HG02588 (cell line): ENCODE results near the gene SLC16A5.
"Not testable (repeated sequence)": the region's sequence is repeated elsewhere in the genome, so short reads cannot be mapped to it uniquely, and the experiment has no call there.

Experiments
- ATAC-seq: cut with Tn5 transposase; IDR thresholded peaks from one replicate; pipeline ENCODE4 v1.9.1; 2021; ENCODE audit warnings: mild to moderate bottlenecking, moderate library complexity; ENCODE audit not compliant: unreplicated experiment

Gene SLC16A5

DNA sequence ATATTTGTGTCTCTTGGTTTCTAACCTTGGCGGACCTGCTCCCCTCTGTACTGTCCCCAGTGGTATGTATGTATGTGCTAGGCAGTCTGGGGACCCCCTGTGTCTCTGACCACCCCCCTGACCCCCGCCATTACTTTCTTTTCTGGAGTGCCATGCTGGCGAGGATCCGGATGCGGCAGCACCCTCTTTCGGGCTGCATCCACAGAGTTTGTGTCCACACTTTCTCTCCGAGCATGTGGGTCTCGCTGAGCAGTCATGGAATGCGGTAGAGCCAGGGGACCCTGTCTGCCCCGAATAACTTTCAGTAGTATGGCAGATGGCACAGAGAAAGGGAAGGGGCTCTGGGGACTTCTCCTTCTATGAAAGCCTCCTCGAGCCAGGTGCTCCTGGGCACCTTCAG lies 23.7 kb upstream of the SLC16A5 start:
- no peak for ATAC-seq

DNA sequence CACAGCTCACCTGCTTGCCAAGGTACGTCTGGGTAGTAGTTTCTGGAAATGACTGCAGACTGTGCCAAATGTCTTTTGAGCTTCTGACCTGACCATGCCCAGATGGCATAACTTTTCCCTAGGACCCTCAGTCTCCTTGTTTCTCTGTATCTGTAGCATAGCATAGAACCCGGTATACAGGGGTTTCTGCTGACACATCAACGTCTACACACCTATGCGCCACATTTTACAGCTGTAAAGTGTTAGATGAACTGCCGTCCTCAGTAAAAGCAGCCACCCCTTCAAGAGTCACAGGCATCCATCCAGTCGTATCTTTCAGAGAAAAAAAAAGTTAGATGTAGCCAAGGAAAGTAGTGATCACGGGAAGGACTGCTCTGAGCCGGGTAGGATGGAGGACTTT lies 23.3 kb upstream of the SLC16A5 start:
- ATAC-seq, result no peak

DNA sequence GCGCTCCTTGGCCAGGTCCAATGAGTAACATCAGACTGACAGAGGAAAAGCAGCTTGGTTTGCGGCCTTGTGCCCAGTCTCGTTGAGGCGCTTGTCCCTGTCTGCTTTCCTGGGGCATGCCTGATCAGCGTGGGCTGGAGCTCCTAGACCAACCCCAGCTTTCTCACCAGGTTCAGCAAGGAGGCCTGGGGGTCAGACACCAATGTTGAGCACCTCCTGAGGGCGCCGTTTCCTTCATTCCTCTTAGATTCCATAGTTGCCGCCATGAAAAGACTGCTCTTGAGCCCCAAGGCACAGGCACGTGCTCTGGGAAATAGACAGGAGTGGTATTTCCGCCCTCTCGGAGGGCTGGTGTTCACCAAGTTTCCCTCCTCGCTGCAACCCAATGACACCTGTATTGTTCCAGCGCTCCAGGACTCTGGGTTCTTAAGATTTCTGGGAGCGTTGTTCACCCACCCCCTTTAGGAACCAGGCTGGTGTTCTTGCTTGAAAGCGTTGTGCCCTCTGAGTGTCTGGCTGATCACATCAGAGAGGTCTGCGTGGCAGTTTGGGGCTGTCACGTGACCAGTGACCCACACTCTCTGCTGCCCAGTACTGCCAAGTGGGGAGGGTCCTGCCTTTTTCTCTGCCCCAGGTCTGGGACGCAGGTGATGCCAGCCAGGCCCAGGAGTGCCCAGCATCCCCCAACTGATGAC lies 22.7 kb upstream of the SLC16A5 start:
- no peak for ATAC-seq

DNA sequence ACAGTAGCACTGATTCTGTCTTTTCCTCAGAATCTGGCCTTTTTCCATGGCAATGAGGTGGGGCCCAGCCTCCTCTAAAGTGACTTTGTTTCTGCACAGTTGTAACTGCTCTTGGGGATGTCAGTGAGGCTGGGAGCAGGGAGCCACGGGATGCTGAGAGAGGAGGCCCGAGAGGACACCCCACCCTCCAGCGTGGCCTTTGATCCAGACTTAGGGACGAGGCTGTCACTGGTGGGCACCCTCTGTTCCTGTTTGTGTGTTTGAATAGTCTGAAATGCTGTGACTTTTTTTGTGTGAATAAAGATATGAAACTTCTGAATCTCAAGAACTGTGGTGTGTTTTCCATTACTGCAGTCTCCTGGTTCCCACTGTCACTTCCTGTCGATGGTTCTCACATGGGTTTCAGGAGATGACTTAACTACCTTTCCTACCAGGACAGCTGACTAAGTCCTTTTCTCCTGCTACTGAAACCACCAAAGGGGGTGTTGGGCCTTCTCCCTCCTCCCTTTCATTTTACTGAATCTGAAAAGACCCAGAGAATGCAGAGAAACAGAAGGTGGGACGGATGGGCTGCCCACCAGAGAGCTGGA lies 22.1 kb upstream of the SLC16A5 start:
- ATAC-seq, result no peak

DNA sequence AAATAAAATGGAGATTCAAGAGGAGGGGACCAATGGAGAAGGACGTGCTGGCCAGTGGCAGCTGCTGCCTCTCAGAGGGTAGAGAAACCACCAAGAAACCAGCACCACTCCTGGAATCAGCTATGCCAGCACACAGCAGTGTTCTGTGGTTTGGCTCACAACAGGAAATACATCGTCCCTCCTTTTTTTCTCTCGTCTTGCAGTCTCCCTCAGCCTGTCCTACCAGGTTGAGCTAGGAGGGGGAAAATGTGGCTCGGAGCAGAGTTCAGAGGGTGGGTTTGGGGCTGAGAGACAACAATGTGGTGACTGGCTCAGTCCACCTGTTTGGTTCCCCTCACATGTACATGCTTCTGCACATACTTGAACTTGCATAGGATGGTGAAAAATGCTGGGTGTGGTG lies 19.9 kb upstream of the SLC16A5 start:
- no peak for ATAC-seq

DNA sequence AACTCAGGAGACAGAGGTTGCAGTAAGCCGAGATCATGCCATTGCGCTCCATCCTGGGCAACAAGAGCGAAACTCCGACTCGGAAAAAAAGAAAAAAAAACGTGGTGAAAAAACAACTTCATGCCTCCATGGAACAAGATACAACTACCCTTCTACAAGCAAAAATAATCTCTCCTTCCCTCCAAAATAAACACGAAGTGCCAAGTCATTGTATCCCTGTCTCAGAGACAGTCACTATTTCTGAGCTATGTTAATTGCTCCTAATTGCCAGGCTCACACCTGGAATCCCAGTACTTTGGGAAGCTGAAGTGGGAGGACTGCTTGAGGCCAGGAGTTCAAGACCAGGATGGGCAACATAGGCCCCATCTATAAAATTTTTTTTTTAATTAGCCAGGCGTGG lies 19.0 kb upstream of the SLC16A5 start:
- ATAC-seq, result no peak

DNA sequence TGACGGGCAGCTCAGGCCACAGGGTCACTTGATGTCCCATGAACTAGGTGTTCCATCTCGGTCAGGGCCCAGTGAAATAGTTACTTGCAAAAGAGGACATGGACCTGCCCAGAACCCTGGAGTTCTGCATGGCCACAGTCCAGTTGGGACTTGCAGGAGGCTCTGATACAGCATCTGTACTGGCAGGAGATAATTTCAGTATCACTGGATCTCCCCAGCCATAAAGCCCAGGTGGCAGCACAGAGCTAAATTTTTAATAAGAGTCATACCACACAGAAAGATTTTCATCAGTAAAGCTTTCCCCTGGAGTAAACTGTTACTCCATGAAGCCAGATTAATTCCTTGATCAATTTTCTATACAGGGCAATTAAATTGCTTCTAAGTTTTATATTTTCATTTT lies 18.0 kb upstream of the SLC16A5 start:
- no peak for ATAC-seq

DNA sequence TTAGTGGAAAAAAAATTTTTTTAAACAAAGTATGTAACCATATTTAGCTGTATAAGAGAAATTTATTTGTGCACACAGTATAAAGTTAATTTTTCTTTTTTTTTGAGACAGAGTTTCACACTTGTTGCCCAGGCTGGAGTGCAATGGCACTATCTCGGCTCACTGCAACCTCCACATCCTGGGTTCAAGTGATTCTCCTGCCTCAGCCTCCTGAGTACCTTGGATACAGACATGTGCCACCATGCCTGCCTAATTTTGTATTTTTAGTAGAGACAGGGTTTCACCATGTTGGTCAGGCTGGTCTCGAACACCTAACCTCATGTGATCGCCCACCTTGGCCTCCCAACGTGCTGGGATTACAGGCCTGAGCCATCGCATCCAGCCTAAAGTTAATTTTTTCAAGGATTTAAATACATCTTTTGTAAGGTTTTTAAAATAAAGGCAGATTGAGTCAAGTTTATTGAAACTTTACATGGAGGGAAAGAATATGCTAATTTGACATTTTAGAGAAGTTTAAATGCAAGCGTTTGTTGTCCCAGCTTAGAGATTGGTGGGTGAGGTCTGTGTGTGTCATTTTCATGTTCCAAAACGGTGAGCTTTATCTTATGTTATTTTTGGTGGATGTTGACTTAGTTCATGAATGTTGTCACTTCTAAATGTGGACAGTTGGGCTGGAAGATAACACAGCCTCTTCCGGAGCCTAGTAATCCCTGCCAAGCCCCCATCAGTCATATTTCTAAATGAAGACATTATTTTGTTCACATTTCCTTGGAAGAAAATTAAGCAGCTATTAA lies 16.1 kb upstream of the SLC16A5 start:
- ATAC-seq, result not testable (repeated sequence)

DNA sequence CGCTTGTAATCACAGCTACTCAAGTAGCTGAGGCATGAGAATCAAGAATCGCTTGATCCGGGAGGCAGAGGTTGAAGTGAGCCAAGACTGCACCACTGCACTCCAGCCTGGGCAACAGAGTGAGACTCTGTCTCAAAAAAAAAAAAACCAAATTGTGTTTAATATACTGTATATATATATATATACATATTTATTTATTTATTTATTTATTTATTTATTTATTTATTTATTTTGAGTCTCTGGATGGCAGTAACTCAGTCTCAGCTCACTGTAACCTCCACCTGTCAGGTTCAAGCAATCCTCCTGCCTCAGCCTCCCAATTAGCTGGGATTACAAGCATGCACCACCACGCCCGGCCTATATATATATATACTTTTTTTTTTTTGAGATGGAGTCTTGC lies 14.8 kb upstream of the SLC16A5 start:
- ATAC-seq, result not testable (repeated sequence)

DNA sequence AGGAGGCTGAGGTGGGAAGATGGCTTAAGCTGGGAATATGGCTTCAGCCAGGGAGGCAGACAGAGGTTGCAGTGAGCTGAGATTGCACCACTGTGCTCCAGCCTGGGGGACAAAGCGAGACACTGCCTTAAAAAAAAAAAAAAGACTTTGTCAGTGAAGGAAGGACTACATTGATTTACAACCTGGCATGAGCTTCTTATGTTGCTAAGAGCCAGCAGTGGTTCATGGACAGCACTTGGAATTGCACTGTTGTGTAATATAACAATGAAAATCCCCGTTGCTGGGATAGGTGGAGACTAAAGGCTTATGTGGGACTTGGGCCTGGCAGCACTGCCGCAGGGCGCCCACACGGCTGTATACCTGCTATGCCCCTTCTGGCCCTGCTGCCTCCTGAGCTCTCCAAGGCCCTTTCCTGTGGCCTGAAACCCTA lies 14.1 kb upstream of the SLC16A5 start:
- ATAC-seq, result no peak

DNA sequence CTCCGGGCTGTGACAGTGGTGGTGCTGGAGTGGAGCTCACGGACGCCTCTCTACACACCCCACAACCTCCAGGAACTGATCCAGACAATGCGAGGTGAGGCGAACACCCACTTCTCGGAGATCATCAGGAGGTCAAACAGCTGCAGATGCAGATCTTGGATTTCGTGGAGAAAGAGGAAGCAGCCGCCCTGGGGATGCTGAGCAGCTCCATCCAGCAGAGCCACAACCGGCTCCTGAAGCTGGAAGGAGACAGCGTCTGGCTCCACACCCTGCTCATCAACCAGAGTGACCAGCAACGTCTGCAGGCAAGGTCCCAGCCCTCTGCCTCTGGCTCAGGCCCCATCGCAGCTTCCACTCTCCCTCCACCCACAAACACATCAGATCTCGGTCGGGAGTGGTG lies 13.2 kb upstream of the SLC16A5 start:
- no peak for ATAC-seq

DNA sequence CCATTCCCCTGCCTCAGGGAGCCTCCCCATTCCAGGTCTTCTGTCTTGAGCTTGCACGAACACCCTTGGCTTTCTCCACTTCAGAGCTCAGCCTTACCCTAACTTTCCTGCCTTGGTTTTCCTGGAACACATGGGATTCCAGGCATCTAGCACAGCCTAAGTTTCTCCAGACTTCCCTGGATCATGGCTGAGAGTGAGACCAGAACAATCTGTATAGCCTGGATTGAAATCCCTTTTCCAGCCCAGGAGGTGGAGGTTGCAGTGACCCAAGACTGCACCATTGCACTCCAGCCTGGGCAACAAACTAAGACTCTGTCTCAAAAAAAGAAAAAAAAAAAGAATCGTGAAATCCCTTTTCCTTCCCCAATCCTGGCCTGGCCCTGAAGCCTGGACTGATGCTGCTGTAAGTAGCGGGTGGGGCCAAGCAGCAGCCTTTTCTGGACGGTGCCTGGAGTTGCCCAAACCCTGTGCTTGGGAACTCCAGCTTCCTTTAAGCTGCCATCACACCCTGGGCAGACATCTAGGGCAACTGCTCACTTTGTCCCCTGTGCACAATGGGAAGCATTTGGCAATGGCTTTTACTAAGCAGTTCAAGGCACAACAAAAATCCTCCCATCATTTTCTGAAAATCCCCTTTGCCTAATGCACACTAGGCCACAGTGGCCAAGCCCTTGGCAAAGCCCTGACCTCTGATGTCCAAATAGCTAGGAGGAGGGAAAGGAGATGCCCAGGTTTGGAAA lies 12.0 kb upstream of the SLC16A5 start:
- ATAC-seq, result no peak

DNA sequence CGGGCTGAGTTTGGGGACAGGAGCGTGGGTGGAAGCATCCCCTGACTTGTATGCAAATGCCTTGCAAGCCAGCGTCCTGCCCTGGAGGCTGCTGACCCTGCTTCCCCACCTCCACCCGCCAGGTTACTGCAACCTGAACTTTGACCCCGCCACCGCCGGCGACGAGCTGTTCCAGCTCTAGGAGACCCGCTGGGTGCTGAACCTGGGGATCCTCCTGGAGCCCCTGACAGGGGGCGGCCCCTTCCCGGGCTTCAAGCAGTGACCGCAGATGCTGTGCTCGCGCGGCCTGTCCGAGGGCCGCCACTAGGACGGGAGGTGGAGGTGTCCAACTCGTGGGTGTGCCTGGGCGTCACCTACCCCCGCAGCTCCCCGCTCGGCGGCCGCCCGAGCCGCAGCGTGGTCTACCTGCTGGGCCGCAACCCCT lies 10.7 kb upstream of the SLC16A5 start:
- no peak for ATAC-seq

DNA sequence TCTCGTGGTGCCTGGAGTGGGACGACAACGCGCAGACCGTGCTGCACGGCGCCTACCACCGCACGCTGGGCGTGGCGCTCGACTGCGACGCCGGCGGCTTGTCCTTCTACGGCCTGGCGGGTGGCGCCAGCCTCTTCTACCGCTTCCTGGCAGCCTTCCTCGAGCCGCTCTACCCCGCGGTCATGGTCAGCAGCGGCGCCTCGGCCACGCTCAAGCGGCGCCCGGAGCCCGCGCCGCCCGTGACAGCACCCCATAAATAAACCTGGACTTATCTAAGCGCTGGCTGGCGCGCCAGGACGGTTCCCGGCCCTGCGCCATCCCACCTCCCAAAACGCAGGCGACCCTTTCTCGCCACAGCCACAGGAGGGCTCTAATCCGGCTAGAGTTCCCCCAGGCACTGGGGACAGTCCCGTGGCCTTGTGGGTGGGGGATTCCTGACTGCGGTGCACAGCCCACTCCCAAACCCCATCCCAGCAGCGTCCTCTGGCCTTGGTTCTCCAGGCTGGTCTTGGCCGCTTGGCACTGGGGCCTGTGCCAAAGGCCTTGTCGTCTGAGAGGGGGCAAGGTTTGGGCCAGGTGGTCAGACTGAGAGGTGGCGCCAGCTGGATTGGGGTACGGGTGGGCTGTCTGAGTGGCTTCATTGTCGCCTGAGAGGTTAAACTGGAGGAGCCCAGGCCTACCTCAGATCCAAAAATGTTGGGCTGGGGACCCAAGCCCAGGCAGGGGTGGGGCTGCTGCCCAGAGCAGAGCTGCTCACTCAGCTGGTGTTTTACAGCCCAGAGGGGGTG lies 10.1 kb upstream of the SLC16A5 start:
- no peak for ATAC-seq

DNA sequence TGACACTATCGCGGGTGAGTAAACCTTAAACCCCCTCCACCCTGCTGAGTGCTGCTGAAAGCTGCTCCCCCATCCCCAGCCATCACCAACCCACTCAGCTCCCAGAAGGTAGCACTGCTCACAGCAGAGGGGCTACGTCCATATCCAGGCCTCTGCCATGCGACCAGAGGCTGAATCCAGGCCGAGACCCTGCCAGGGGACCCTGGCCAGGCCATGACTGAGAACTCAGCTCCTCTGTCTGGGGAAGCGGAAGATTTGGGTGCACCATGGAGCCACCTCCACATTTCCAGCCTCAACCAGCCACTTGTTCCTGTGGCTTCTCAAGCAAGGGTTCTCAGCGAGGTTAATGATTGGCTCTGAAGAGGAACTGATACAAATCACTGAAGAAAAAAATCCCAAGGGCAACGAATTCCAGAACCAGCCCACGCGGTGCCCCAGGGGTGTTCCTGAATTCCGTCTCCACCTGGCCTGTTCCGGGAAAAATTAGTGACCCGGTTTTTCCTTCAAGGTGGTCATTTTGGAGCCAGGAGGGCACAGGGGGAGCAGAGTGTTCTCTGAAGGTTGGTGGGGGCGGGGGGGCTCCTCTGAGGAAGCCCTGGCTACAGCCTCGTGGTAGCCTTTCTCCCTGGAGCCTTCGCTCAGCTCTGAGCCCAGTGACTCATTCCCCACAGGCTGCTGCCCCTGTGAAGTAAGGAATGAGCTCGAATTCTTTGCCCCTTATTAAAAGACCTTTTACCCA lies 9.3 kb upstream of the SLC16A5 start:
- ATAC-seq, result no peak

DNA sequence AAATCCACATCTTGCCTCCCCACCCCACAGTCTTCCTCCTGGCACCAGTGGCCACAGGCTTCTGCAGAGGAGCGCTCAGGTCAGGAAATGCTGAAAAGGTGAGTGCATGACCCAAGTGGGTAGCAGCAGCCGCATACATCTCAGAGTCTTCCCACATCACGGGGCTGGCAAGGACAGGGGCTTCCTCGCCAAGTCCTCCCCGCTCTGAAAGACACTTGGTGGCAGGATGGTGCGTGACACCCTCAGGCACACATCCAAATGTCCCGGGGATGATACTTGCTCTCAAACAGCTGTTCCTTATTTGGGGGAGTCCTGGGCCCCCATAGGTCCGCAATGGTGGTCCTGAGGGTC lies 8.8 kb upstream of the SLC16A5 start:
- no peak for ATAC-seq

DNA sequence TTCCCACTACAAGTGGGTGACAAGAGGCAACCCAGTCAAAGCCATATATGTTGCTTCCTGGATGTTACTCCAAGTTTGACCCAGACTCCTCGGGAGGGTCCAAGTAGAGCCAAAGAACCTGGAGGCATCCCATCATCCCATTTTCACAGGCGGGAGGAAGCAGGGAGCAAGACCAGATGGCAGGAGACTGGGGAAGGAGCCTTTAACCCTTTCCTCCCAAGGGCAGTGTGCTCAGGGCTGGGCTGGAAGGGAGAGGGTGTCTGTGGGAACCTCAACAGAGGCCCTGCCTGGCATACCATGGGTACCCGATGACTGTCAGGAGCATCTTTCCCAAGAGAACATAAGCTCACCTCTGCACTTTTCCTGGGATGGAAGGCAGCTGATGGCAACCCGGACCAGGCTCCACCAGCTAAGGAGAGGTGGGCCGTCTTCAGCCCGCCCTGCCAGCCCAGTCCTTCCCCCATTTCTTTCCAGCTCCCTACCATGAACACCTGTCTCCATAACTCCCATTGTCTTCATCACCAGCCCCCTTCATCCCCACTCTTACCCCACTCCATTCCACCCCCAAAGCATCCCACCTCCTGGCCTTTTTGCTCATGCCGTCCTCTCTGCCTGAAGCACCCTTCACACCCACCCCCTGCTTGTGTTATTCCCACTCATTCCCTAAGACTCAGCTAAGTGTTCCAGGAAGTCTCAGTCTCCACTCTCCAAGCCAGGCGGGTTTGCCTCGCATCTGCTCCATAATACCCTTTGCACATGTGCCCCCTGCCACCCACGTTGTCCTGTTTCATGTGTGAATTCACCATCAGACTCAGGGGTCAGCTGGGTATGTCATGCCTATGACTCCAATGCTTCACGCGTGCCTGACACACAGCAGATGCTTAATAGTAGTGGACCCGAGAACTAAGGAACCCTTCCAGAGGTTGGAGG lies 5.9 kb upstream of the SLC16A5 start:
- ATAC-seq, result no peak

DNA sequence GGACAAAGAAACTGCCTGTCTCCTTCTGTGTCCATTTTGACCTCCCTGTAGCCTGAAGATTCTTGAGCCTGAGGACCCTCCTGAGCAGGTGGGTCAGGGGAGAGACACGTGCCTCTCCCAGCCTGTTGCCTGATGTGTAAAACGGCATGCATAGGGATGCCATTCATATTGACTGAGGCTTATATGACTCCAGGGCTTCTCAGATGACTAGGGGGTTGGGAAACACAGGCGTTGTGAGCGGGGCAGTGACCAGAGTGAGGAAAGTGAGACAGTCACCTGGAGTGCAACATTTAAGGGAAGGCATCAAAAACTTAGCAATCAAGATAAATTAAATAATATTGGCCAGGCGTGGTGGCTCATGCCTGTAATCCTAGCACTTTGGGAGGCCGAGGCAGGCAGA lies 5.1 kb upstream of the SLC16A5 start:
- no peak for ATAC-seq

DNA sequence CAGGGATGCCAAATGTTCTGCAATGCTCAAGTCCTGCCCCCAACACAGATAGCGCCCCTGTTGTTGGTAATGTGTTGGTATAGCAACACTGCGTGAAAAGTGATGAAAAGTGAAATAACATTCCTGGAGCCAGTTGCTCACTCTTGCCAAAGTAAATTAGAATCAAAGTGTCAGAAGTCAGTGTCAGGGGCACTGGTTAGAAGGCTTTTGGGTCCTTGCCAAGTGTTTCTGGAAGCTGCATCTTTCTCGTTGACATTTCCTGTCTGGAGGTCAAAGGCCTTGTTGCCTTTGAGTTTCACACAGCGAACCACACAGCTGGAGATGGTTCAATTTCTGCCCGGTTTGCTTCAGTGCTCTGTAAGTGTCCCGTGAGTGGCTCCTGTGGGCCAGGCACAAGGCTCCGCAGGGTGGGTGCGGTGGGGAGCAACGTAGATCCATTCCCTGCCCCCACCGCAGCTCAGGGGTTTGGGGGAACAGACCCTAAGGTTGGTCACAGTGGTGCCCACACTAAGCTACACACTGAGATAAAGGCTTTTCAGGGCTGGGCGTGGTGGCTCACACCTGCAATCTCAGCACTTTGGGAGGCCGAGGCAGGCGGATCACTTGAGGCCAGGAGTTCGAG lies 3.6 kb upstream of the SLC16A5 start:
- no peak for ATAC-seq
